Bronchial smooth muscle cell (primary cell): ENCODE results near the gene SH2D5. TPM values are rescaled to one million over a fixed set of nuclear protein-coding genes. Genes with fewer than 3 reads are reported as not detected.

ENCODE experiments used
- total RNA-seq: library from RNA; depleted of rRNA; stranded (reverse); fragments of >200 nt; gene quantifications from 2 replicates; pipeline ENCODE4 v1.2.1, GENCODE V29; 2014

The SH2D5 gene
- total RNA-seq: 0.69 and 1.3 TPM in 2 replicates

DNA sequence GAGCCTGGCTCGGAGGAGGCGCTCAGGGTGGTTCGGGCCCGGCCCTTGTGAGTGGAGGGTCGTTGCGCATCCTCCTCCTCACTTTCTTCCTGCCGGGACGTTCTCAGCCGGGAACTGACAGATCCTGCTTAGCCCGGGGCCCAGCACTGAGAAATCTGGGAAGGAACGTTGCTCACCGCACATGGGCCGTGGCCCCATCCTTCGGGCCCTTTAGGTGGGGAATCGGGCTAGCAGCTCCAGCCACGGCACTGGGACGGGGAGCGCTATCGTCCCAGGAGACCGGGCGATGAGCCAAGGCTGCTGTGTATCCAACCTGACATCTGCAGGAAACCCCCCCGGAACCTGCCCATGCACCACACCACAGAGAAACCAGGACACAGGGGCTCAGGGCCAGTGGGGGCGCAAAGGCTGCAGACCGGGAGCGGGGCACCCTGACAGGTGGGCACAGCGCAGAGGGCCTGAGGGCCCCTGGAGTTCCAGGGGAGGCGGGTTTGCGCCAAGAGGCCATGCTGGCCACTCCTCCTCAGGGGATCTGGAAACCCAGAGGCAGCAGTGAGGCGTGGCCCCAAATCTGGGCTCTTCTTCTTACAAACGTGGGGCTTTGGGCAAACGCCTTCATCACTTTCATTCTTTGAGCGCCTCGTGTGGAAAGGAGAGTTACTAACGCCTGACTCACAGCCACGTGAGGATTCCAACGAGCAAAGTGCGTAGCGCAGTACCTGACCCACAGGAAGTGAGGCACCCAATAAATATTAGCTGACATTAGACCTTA lies at the start of gene SH2D5:
TSS of gene SH2D5 (minus strand) at position 116 of the 772 bp plus-strand sequence. CDS start 4,659 bp downstream, outside the sequence.

DNA sequence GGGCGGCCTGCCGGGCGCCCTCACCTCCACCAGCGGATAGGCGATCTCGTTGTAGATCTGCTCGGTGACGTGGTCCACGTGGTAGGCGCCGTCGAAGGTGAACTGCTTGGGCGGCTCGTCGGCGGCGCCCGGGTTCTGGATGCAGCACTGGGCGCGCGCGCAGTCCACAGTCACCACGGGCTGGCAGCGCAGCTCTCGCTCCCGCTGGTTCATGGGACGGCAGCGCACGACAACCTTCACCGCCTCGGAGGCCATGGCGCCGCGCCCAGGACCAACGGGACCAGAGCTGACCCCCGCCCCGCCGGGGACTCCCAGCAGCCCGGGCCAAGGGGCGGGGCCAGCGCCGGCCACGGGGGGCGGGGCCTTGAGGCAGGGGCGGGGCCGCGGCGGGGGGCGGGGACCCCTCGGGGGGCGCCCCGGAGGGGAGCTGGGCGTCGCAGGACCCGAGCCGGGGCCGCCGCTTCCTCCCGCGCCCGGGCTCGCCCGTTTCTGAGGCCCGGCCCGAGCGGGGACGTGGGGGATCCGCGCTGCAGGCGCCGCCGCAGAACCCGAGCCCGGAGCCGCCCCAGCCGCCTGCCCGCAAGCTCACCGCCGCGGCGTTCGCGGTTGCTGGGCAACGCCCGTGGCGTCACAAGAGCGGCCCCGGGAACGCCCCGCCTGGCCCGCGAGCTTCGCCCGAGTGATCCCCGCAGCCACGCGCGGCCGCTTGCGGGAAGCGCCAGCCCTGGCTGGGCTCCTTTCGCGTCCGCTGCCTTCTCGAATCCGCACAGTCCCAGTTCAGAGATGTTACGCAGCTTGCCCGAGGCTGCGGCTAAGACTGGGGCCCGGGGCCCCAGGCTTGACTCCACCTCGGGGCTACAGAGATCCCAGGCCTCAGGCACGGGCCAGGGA lies 14.8 kb downstream of the SH2D5 start, which contains the start of gene KIF17:
TSS of gene KIF17 (minus strand) at position 556 of the 891 bp plus-strand sequence. CDS start at position 255, 301 bp downstream.

Other genes with a start within 250 kb of the SH2D5 start
- gene CAMK2N1, start 246.5 kb downstream of the SH2D5 start, total RNA-seq: 9.4 and 40.8 TPM in 2 replicates
- 19.1 and 19.5 TPM in 2 replicates for gene MUL1, start 224.6 kb downstream of the SH2D5 start, total RNA-seq
- under 0.01 TPM in 1 of 2 replicates, not detected in the other for gene FAM43B, start 180.1 kb downstream of the SH2D5 start, total RNA-seq
- gene CDA, start 143.6 kb downstream of the SH2D5 start, total RNA-seq: 0.63 TPM in 1 of 2 replicates, not detected in the other
- 89.5 and 99.6 TPM in 2 replicates for gene PINK1, start 99.2 kb downstream of the SH2D5 start, total RNA-seq
- 353 and 417 TPM in 2 replicates for gene DDOST, start 71.3 kb downstream of the SH2D5 start, total RNA-seq
- 0.32 and 0.43 TPM in 2 replicates for gene KIF17, start 14.7 kb downstream of the SH2D5 start, total RNA-seq
- 140 and 175 TPM in 2 replicates for gene HP1BP3, start 54.6 kb upstream of the SH2D5 start, total RNA-seq